NCI-H1930 (cell line): ENCODE measurements around the gene GSTM2.
"Not testable (repeated sequence)": the region's sequence is repeated elsewhere in the genome, so short reads cannot be mapped to it uniquely, and the experiment has no call there.

Experiments used
- DNase-seq, 2 experiments: peaks; one replicate each; lab custom pipeline; 2025; lab: John Stamatoyannopoulos, UW

GSTM2 gene

GRCh38 chr1:109644670-109645069 lies 23.2 kb upstream of the GSTM2 start:
- no peak for DNase-seq

GRCh38 chr1:109649491-109649914 lies 18.4 kb upstream of the GSTM2 start:
- no peak for DNase-seq

GRCh38 chr1:109650609-109651008 lies 17.2 kb upstream of the GSTM2 start:
- DNase-seq, result no peak

- DNase-seq, result no peak
Observed at GRCh38 chr1:109652402-109652801, 15.5 kb upstream of the GSTM2 start.

GRCh38 chr1:109653306-109653705 lies 14.6 kb upstream of the GSTM2 start:
- DNase-seq, result no peak

GRCh38 chr1:109654519-109654918 lies 13.3 kb upstream of the GSTM2 start:
- no peak for DNase-seq

GRCh38 chr1:109655615-109656519 lies 12.0 kb upstream of the GSTM2 start, which contains the start of gene GSTM4:
GSTM4 (plus strand) TSS chr1:109656099; CDS start chr1:109656390, 291 bp downstream.
- peak; percentile 41 to 50 for DNase-seq

GRCh38 chr1:109657395-109657794 lies 10.5 kb upstream of the GSTM2 start:
- DNase-seq, result no peak

- no peak for DNase-seq
Observed at GRCh38 chr1:109657970-109658369, 9.9 kb upstream of the GSTM2 start.

GRCh38 chr1:109658533-109659042 lies 9.3 kb upstream of the GSTM2 start:
- no peak for DNase-seq

GRCh38 chr1:109659145-109659544 lies 8.7 kb upstream of the GSTM2 start:
- no peak for DNase-seq

GRCh38 chr1:109659997-109660690 lies 7.7 kb upstream of the GSTM2 start:
- no peak for DNase-seq

- DNase-seq, result not testable (repeated sequence)
Observed at GRCh38 chr1:109660691-109661026, 7.2 kb upstream of the GSTM2 start.

- DNase-seq, result no peak
Observed at GRCh38 chr1:109661391-109661790, 6.5 kb upstream of the GSTM2 start.

GRCh38 chr1:109664671-109665070 lies 3.2 kb upstream of the GSTM2 start:
- no peak for DNase-seq

GRCh38 chr1:109668123-109668775 lies 392 bp downstream of the GSTM2 start:
- no peak for DNase-seq

- DNase-seq, result no peak
Observed at GRCh38 chr1:109669246-109669948, 1.5 kb downstream of the GSTM2 start.

- not testable (repeated sequence) for DNase-seq
Observed at GRCh38 chr1:109669949-109670302, 2.1 kb downstream of the GSTM2 start.

GRCh38 chr1:109671067-109671466 lies 3.2 kb downstream of the GSTM2 start:
- no peak for DNase-seq

GRCh38 chr1:109673861-109674260 lies 6.0 kb downstream of the GSTM2 start:
- not testable (repeated sequence) for DNase-seq

- not testable (repeated sequence) for DNase-seq
Observed at GRCh38 chr1:109676683-109677381, 9.0 kb downstream of the GSTM2 start.
